ENCODE results near the gene LRGUK.
"Not testable (repeated sequence)": the region's sequence is repeated elsewhere in the genome, so short reads cannot be mapped to it uniquely, and the experiment has no call there.

The LRGUK gene

GRCh38 chr7:134212576-134213546 is 85.7 kb downstream of the LRGUK start:
- no peaks in the 10 kb centered on the region for H3K9me3 ChIP-seq (replicated peaks; ENCODE audit: insufficient read depth, low read length)
- H3K79me2 ChIP-seq (ENCODE audit: low read length), result no peaks in the 10 kb centered on the region
- no peaks in the 10 kb centered on the region for H3K36me3 ChIP-seq (replicated peaks; ENCODE audit: insufficient read depth, low read length)
- no peaks in the 10 kb centered on the region for H3K9me2 ChIP-seq (replicated peaks; ENCODE audit: insufficient read depth, low read length)
- no peak for DNase-seq
- H3F3A ChIP-seq (ENCODE audit: insufficient read depth, low read length), result no peaks in the 10 kb centered on the region
- H3K27ac ChIP-seq (ENCODE audit: low read length), result no peak overlapping the region
- TF ChIP-seq EZH2phosphoT487 (IDR thresholded peaks at IDR 0.05; ENCODE audit: low read length) (no peak), CTCF (IDR thresholded peaks at IDR 0.05; ENCODE audit: low read length) (no peak), EZH2 (optimal IDR thresholded peaks at IDR 0.05; ENCODE audit: low read depth, low read length) (no peak)
- H3K4me3 ChIP-seq (ENCODE audit: low read length), result no peak overlapping the region
- no peak overlapping the region for H3K9ac ChIP-seq (ENCODE audit: low read length)
- H4K20me1 ChIP-seq (ENCODE audit: insufficient read depth, low read length), result no peaks in the 10 kb centered on the region
- no peaks in the 10 kb centered on the region for H3K27me3 ChIP-seq (replicated peaks; ENCODE audit: insufficient read depth, low read length)
- no peak overlapping the region for H3K4me2 ChIP-seq (ENCODE audit: low read depth, low read length)
- no peaks in the 10 kb centered on the region for H3K4me1 ChIP-seq (ENCODE audit: low read length)
- H2AFZ ChIP-seq (ENCODE audit: low read length), result no peak overlapping the region

GRCh38 chr7:134220236-134220635 is 93.1 kb downstream of the LRGUK start:
- Histone ChIP-seq H3K9ac (ENCODE audit: low read length) (no peak overlapping the region), H3K4me3 (ENCODE audit: low read length) (no peak overlapping the region), H3K4me2 (ENCODE audit: low read depth, low read length) (no peak overlapping the region), H2AFZ (ENCODE audit: low read length) (no peak overlapping the region), H4K20me1 (ENCODE audit: insufficient read depth, low read length) (no peaks in the 10 kb centered on the region), H3F3A (ENCODE audit: insufficient read depth, low read length) (no peaks in the 10 kb centered on the region), H3K9me2 (replicated peaks; ENCODE audit: insufficient read depth, low read length) (no peaks in the 10 kb centered on the region), H3K27ac (ENCODE audit: low read length) (no peak overlapping the region), H3K79me2 (ENCODE audit: low read length) (no peaks in the 10 kb centered on the region), H3K4me1 (ENCODE audit: low read length) (no peaks in the 10 kb centered on the region), H3K9me3 (replicated peaks; ENCODE audit: insufficient read depth, low read length) (no peaks in the 10 kb centered on the region), H3K27me3 (replicated peaks; ENCODE audit: insufficient read depth, low read length) (no peaks in the 10 kb centered on the region), H3K36me3 (replicated peaks; ENCODE audit: insufficient read depth, low read length) (no peaks in the 10 kb centered on the region)
- TF ChIP-seq CTCF (IDR thresholded peaks at IDR 0.05; ENCODE audit: low read length) (no peak), EZH2phosphoT487 (IDR thresholded peaks at IDR 0.05; ENCODE audit: low read length) (no peak), EZH2 (optimal IDR thresholded peaks at IDR 0.05; ENCODE audit: low read depth, low read length) (no peak)
- no peak for DNase-seq

DNA sequence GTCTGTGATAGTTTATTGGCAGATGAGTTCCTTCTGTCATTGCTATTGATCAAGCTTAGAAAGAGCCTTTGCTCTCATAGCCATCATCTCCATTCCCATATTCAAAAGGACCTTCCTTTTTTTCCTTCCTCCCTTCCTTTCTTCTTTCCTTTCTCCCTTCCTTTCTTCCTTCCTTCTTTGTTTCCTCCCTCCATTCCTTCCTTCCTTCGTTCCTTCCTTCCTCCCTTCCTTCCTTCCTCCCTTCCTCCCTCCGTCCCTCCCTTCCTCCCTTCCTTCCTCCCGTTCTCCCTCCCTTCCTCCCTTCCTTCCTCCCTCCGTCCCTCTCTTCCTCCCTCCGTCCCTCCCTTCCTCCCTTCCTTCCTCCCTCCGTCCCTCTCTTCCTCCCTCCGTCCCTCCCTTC is 104.2 kb downstream of the LRGUK start:
- H3K9me2 ChIP-seq (replicated peaks; ENCODE audit: insufficient read depth, low read length); H3K9ac ChIP-seq (ENCODE audit: low read length); H3K9me3 ChIP-seq (replicated peaks; ENCODE audit: insufficient read depth, low read length); H3K4me1 ChIP-seq (ENCODE audit: low read length); H3K79me2 ChIP-seq (ENCODE audit: low read length); H2AFZ ChIP-seq (ENCODE audit: low read length); H3K4me3 ChIP-seq (ENCODE audit: low read length); H3K4me2 ChIP-seq (ENCODE audit: low read depth, low read length); H3K36me3 ChIP-seq (replicated peaks; ENCODE audit: insufficient read depth, low read length); H3K27me3 ChIP-seq (replicated peaks; ENCODE audit: insufficient read depth, low read length); H3F3A ChIP-seq (ENCODE audit: insufficient read depth, low read length); DNase-seq; H4K20me1 ChIP-seq (ENCODE audit: insufficient read depth, low read length); H3K27ac ChIP-seq (ENCODE audit: low read length): not testable (repeated sequence)

DNA sequence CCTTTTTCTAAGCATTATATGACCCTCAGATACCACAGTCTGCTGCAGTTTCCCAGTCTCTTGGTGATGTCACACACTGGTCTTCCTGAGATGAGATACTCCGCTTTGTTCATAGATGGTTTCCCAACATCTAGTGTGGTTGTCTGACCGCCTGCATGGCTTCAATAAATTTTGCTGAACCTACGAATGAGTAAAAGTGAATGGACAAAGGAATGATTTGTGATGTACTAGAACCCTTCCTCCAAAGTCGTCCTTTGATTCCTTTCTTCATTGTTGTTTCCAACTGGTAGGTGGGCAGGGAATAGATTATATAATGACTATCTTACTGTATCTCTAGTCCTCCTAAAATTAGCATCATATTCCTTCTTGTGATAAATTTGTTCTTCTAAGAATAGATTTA is 107.1 kb downstream of the LRGUK start:
- Histone ChIP-seq H3K4me1 (ENCODE audit: low read length) (no peaks in the 10 kb centered on the region), H3F3A (ENCODE audit: insufficient read depth, low read length) (no peaks in the 10 kb centered on the region), H4K20me1 (ENCODE audit: insufficient read depth, low read length) (no peaks in the 10 kb centered on the region), H3K79me2 (ENCODE audit: low read length) (no peaks in the 10 kb centered on the region), H3K27me3 (replicated peaks; ENCODE audit: insufficient read depth, low read length) (no peaks in the 10 kb centered on the region), H3K4me2 (ENCODE audit: low read depth, low read length) (no peak overlapping the region), H3K9ac (ENCODE audit: low read length) (no peak overlapping the region), H3K4me3 (ENCODE audit: low read length) (no peak overlapping the region), H3K9me3 (replicated peaks; ENCODE audit: insufficient read depth, low read length) (no peaks in the 10 kb centered on the region), H3K36me3 (replicated peaks; ENCODE audit: insufficient read depth, low read length) (no peaks in the 10 kb centered on the region), H2AFZ (ENCODE audit: low read length) (no peak overlapping the region), H3K9me2 (replicated peaks; ENCODE audit: insufficient read depth, low read length) (no peaks in the 10 kb centered on the region), H3K27ac (ENCODE audit: low read length) (no peak overlapping the region)
- TF ChIP-seq CTCF (IDR thresholded peaks at IDR 0.05; ENCODE audit: low read length) (no peak), EZH2phosphoT487 (IDR thresholded peaks at IDR 0.05; ENCODE audit: low read length) (no peak), EZH2 (optimal IDR thresholded peaks at IDR 0.05; ENCODE audit: low read depth, low read length) (no peak)
- no peak for DNase-seq
